ENCODE results near the gene TNS4. TPM values are rescaled to one million over a fixed set of nuclear protein-coding genes. Genes with fewer than 3 reads are reported as not detected.

TNS4 gene
- total and polyA plus RNA-seq, 9 of the 15 experiments (the other 6 are each of a cell fraction or from before 2014, with no cell fraction given) = 0.04 to 0.73 (median 0.24) TPM; not detected in 1

DNA sequence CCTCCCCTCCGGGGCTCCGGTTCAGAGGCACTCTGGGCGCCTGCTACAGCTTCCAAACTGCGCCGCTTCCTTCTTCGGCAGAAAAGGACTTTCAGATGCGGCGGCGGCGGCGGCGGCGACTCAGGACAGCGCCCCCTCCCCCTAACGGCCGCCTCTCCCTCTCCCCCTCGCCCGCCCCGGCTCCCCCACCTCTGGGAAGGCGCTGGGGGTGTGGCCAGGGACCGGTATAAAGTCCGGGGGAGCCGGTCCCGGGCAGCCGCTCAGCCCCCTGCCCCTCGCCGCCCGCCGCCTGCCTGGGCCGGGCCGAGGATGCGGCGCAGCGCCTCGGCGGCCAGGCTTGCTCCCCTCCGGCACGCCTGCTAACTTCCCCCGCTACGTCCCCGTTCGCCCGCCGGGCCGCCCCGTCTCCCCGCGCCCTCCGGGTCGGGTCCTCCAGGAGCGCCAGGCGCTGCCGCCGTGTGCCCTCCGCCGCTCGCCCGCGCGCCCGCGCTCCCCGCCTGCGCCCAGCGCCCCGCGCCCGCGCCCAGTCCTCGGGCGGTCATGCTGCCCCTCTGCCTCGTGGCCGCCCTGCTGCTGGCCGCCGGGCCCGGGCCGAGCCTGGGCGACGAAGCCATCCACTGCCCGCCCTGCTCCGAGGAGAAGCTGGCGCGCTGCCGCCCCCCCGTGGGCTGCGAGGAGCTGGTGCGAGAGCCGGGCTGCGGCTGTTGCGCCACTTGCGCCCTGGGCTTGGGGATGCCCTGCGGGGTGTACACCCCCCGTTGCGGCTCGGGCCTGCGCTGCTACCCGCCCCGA lies 58.0 kb downstream of the TNS4 start, which contains the start of gene IGFBP4 (continued):
- TF ChIP-seq DEAF1 (CRISPR knock-in tag; IDR thresholded peaks at IDR 0.05) (no peak), SP1 (CRISPR knock-in tag; IDR thresholded peaks at IDR 0.05) (no peak), PPARD (CRISPR knock-in tag; IDR thresholded peaks at IDR 0.05) (no peak), RFX5 (IDR thresholded peaks at IDR 0.05; ENCODE audit: low read depth, low read length) (no peak), PURB (CRISPR knock-in tag; IDR thresholded peaks at IDR 0.05; ENCODE audit: low read depth) (no peak), RBM22 (IDR thresholded peaks at IDR 0.05; ENCODE audit: low read depth, low read length, poor library complexity, severe bottlenecking) (no peak), MEIS2 (IDR thresholded peaks at IDR 0.05; ENCODE audit: partially characterized antibody) (no peak), SIRT6 (IDR thresholded peaks at IDR 0.05; ENCODE audit: low read depth, low read length) (no peak), BHLHE40 (IDR thresholded peaks at IDR 0.05; ENCODE audit: low read length) (no peak), SRF (CRISPR knock-in tag; IDR thresholded peaks at IDR 0.05) (no peak), E2F4 (CRISPR knock-in tag; IDR thresholded peaks at IDR 0.05; ENCODE audit: low read depth) (no peak), MEF2A (IDR thresholded peaks at IDR 0.05; ENCODE audit: control insufficient read depth, low read depth, low read length) (no peak), NR3C1 (CRISPR knock-in tag; IDR thresholded peaks at IDR 0.05) (no peak), CHD4 (IDR thresholded peaks at IDR 0.05; ENCODE audit: insufficient read depth, insufficient replicate concordance, low read depth, low read length, poor library complexity, severe bottlenecking) (no peak), CHD2 (IDR thresholded peaks at IDR 0.05; ENCODE audit: low read depth, low read length) (no peak), MXD1 (CRISPR knock-in tag; IDR thresholded peaks at IDR 0.05; ENCODE audit: borderline replicate concordance, poor library complexity, severe bottlenecking) (no peak)
- TF ChIP-seq, protein P1, sequence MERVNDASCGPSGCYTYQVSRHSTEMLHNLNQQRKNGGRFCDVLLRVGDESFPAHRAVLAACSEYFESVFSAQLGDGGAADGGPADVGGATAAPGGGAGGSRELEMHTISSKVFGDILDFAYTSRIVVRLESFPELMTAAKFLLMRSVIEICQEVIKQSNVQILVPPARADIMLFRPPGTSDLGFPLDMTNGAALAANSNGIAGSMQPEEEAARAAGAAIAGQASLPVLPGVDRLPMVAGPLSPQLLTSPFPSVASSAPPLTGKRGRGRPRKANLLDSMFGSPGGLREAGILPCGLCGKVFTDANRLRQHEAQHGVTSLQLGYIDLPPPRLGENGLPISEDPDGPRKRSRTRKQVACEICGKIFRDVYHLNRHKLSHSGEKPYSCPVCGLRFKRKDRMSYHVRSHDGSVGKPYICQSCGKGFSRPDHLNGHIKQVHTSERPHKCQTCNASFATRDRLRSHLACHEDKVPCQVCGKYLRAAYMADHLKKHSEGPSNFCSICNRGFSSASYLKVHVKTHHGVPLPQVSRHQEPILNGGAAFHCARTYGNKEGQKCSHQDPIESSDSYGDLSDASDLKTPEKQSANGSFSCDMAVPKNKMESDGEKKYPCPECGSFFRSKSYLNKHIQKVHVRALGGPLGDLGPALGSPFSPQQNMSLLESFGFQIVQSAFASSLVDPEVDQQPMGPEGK (CRISPR knock-in tag; IDR thresholded peaks at IDR 0.05; ENCODE audit: borderline replicate concordance) = no peak
- TF ChIP-seq, protein P2, sequence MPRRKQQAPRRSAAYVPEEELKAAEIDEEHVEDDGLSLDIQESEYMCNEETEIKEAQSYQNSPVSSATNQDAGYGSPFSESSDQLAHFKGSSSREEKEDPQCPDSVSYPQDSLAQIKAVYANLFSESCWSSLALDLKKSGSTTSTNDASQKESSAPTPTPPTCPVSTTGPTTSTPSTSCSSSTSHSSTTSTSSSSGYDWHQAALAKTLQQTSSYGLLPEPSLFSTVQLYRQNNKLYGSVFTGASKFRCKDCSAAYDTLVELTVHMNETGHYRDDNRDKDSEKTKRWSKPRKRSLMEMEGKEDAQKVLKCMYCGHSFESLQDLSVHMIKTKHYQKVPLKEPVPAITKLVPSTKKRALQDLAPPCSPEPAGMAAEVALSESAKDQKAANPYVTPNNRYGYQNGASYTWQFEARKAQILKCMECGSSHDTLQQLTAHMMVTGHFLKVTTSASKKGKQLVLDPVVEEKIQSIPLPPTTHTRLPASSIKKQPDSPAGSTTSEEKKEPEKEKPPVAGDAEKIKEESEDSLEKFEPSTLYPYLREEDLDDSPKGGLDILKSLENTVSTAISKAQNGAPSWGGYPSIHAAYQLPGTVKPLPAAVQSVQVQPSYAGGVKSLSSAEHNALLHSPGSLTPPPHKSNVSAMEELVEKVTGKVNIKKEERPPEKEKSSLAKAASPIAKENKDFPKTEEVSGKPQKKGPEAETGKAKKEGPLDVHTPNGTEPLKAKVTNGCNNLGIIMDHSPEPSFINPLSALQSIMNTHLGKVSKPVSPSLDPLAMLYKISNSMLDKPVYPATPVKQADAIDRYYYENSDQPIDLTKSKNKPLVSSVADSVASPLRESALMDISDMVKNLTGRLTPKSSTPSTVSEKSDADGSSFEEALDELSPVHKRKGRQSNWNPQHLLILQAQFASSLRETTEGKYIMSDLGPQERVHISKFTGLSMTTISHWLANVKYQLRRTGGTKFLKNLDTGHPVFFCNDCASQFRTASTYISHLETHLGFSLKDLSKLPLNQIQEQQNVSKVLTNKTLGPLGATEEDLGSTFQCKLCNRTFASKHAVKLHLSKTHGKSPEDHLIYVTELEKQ (CRISPR knock-in tag; IDR thresholded peaks at IDR 0.05) = no peak

Measured in K562 (cell line).